ENCODE measurements around the gene CCSAP.
"Not testable (repeated sequence)": the region's sequence is repeated elsewhere in the genome, so short reads cannot be mapped to it uniquely, and the experiment has no call there.

Gene CCSAP

DNA sequence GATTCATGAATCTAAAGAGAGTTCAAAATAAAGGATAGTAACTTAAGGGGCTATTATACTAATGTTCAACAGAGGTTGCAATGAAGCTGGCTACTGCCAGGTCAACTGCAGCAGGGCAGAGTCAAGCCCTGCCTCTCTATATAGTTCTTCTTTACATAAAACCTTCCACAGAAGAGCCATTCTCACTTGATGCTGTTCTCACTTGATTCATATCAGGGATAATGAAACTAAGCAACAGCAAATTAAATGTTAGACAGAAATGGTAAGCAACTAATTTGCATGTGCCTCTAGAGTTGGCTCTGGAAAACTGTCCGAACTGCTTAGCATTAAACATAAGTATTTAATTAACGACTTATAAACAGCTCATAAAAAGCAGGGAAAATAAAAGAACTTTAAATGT lies 17.4 kb downstream of the CCSAP start:
- DNase-seq, result no peak

DNA sequence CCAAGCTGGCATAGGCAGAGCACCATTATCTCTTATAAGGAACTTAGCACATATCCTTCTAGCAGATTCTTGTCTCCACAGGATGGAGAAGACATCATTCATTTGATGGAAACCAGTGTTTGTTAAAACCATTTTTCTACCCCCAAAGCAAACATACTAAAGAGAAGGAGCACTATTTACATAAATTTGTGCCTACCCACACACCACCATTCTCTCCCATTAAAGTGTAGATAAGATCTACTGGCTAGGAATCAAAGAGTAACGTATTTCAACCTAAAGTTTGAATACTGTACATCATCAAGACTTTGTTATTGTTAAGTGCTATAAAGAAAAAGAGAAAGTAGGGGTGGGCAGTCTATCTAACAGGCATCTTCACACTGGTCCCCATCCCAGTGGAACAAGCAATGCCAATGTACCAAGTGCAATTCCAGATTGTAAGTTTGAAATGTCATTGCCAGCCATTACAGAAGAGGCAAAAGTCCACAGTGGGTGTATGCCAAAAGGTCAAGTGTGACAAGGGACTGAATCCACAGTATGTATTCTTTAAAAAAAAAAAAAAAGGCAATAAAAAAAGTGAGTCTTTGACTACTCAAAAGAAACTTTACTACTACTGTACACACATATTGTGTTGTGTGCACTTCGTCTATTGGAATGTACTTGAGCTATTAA lies 18.8 kb downstream of the CCSAP start:
- DNase-seq, result no peak

DNA sequence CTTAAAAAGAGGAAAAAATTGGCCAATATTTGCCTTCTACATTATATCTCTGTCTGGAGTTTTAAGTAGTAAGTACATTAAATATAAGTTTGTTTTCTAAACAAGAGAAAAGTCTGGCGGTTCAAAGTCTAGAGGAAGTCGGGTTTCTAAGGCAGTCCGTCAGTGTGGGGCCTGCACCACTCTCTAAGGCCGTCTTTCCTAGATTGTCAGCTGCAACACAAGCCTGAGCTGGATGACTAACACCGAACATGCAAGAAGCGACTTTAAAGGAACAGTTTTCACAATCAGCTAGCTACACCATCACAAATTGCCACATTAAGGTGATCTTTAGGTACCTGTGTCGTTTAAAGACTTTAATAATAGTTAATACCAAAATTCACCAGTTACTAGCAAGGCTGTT lies 19.6 kb downstream of the CCSAP start:
- DNase-seq, result no peak

DNA sequence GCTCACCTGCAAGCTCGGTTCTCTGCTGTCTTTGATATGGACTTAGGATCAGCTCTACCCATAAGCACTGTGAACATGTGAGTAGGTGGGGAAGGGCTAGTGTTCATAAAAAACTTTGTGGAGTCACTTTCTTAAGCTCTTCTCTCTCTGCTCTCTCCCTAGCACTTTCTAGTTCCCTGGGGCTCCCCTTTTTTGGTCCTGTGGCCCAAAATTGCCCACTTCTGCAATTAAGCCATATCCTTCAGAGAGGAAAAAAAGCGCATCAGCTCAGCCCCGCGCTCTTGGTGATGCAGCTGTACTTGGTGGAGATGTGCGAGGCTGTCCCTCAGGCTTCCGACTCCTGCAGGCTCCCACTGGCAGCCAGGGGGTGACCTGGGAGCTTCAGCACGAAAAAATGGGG lies 23.4 kb downstream of the CCSAP start:
- no peak for DNase-seq

DNA sequence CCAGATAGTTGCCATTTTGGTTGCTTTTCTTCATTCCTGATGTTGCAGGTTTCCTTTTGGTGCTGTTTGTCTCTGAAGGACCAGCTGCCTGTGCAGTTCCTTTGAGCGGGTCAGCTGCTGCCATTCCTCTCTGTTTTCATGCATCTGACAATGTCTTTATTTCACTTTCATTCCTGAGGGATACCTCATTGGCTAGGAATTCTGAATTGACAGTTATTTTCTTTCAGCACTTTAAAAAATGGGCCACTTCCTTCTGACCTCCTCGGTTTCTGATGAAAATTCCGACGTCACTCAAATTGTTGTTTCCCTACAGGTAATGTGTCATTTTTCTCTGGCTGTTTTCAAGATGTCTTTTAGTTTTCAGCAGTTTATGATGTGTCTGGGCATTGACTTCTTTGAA lies 24.8 kb downstream of the CCSAP start:
- no peak for DNase-seq

DNA sequence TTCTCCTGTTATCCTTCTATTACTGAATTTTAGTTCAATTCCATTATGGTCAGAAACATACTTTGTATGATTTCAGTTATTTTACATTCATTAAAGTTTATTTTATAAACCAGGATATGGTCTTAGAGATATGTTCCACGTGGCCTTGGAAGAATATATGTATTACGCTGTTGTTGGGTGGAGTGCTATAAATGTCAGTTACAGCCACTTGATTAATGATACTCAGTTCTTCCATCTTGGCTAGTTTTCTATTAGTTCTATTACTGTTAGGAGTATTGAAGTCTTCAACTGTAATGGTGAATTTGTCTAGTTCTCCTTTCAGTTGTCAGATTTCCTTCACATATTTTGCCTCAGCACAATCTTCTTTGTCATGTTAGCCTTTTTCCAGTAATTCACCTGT lies 26.7 kb downstream of the CCSAP start:
- no peak for DNase-seq

DNA sequence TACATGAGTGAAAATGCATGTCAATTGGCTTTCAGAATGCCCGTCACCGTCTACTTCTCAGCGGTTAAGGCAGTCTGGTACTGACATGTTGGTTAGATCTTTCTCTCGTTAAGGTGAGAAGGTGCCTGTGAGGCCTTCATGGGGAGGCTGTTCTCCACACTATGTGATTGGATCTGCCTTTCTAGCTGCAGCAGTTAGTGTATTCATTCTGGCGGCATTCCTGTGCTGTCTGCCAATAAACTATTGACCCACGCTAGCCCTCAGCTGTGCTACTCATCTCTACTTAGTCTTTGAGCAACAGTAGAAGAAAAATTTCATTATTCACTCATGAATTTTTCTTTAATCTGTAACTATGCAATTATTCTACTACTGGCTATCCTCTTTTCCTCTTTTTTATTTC lies 32.0 kb downstream of the CCSAP start:
- no peak for DNase-seq

DNA sequence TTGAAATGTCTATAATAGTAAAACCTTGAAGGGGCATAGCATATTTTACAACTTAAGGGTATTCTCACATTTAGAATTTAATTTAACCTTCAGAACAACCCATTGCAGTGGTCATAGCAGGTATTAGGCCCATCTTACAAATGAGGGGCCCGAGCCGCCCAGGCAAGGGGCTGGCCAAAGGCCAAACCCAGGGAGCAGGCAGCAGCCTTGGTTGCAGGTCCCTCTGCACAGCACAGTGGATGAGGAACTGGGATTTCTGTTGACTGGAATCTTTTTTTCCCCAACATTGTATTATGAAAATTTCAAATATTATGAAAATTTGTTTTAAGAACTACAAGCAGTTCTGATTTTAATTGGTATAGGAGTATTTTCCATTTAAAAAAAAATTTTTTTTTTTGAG lies 33.2 kb downstream of the CCSAP start:
- DNase-seq, result no peak

DNA sequence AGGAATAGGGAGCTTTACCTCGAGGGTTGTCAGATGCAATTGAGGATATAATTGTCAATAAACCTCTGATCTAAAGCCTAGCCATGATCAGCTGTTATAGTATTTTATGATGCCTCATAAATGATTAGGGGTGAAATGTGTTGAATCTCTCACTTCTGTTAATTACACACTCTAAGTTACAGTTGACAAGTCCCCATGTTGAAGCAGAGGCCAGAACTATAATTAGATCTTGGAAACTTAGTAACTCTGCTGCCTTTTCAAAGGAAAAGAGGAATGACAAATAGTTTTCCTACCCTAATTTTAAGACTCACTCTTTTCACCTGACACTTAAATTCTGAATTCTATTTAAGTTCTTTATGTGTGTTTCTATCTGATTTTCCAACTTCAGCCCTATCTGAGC lies 33.8 kb downstream of the CCSAP start:
- no peak for DNase-seq

DNA sequence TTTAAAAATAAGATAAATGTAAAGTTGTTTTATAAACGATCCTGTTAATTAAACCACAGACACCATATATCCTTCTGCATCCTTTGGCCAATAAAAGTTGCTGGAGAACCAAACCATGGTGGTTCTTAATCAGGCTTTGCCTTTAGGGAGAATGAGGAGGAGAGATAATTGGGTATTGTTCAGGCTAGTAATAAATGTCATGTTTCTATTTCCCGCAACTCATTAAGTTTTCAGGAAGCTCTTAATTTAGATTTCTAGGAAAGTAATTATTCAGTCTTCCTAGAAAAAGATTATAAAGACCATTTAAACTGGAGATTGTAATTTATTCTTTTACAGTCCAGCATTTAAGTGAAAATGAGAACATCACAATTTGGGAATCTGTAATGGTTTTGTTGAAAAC lies 37.5 kb downstream of the CCSAP start:
- DNase-seq, result no peak

DNA sequence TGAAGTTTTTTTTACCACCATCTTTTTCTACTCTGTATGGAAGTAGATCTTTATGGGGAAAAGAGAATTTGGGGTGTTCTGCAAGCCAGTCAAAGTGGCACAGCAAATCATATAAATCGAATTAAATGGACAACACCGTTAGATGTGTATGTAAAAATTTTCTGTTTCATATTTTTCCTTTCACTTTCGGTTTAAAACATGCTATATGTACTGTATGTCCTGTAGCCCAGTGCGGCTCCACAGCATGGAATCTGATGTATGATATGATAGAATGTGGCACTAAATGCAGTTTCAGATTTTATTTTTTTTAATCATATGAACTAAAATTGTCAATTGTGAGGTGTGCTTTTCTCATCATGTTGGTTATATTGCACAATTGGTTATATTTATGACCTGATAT lies 39.0 kb downstream of the CCSAP start:
- no peak for DNase-seq

DNA sequence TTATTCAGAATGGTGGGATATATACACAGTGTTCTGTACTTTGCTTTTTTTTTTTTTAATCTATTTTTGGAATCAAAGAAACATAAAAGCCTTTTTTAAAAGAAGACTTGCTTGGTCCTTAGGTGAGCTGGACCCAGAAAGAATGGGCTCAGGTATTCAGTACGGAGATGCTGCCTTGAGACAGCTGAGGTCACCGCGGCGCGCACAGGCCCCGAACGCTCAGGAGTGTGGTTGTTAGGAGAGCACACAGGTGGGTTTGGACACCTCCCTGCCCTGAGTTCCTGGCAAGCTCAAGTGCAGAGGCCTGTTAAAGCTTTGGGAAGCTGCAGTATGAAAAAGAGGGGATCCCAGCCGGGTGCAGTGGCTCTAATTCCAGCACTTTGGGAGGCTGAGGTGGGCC lies 40.1 kb downstream of the CCSAP start:
- no peak for DNase-seq

DNA sequence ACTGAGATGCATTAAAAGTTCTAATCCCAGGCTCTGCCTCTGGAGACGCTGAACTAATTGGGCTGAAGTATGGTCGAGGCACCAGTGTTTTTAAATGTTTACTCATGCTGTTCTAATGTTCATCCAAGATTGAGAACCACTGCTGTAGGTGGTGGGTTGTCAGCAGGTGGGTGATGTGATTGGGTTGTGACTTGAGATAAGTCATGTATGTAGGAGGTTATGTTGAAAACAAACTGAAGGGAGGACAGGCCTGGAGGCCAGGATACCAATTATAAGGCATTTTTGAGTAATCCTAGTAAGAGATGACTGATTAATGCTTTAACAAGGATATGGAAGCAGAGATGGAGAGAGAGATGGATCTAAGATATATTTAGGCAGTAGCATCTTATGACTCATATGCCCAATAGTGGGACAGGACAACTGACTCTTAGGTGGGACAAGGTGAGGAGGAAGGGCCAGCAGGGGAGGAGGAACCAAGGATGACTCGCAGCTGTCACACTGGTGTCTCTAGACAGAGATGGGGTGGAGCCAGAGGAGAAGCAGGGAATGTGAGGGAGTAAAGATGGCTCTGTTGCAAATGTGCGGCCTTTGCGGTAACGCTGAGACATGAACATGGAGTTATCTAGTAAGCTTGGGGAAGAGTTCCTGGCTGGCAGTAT lies 42.6 kb downstream of the CCSAP start:
- no peak for DNase-seq

DNA sequence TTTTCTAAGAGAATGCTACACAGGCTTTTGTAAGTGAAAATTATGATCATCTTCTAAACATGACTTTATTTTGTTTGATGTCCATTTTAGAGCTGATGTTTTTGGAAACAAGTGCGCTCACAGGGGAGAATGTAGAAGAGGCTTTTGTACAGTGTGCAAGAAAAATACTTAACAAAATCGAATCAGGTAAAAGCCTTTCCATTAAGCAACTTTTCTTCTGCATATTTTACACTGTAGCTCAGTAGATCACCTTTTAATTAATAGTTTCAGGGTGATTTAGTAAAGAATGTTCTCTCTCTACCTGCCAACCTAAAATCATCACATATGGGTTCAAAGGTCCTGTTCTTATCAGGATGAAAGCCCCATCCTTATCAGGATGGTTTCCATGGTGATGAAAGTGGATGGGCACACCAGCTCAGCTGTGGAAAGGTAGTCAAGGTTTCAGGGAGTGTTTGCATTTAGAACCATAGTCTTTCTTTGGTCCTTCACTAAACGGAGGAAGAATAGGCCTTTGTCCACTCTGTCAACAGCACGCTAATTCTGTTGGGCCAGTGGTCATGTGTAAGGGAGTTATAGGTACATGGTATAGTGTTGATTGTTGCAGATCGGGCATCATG lies 43.9 kb downstream of the CCSAP start:
- no peak for DNase-seq

DNA sequence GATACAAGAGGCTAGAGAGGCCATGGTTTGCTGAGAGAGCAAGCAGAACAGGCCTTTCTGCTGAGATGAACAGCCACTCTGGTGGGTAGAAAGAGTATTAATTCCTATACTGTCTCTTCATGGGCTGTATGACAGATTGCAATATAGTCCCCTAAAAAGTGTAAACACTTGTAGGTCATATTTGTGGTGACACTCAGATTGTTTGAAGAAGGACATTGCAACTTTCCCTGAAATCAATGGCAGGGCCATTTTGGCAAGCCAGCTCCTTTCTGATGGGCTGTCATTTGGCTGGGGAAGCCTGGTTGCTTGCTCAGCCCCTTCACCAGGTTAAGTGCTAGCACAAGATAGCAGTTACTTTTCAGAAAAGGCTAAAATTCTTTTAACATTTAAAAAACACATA lies 44.4 kb downstream of the CCSAP start:
- no peak for DNase-seq

DNA sequence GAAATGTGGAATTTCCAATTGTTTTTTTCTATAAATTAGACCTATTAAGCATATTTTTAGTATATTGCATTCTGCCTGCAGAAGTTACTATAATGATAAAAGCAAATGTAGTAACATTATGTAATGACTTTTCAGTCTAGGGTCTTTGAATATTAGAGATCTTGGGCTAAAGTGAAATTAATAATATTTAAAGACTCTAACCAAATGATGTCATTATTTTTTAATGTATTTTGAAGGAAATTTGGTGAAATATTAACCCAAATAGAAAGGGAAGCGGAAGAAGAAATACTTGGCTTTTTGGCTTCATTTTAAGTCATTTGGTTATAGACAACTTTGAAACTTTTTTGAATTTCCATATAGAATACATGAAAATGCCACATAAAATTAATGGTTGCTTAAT lies 45.1 kb downstream of the CCSAP start:
- no peak for DNase-seq

DNA sequence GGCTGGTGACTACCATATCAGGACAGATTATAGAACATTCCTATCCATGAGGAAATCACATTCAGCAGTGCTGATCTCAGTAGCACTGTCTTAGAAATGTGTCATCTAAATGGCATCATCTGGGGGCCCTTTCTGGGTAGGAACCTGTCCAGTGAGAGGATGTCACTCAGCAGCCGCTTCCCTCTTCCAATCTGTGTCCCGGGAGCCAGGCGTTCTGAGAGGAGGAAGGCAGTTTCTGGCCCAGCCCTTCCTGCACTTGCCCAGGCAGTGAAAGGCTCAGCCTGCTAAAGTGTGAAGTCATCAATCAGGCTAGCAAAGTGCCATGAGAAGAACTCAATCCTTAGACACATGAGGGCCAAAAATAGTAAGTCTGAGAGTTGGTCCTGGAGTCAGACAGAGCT lies 46.3 kb downstream of the CCSAP start:
- no peak for DNase-seq

DNA sequence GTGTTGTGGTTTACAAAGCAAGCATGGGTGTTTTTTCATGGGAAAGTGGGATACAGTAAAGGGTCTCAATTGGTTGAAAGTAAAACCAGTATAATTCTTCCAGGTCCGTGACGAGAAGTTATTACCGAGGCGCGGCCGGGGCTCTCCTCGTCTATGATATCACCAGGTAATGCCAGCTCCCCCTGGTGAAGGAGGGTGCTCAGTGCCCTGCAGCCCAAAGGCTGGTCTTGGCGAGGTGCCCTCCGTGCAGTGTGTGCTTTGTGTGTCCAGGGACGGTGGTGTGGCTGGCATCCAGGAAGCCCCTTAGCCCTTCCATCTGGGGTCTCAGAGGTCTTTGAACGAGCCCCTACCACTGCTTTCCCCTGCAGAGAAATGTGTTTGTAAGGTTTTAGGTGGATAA lies 47.1 kb downstream of the CCSAP start:
- no peak for DNase-seq

DNA sequence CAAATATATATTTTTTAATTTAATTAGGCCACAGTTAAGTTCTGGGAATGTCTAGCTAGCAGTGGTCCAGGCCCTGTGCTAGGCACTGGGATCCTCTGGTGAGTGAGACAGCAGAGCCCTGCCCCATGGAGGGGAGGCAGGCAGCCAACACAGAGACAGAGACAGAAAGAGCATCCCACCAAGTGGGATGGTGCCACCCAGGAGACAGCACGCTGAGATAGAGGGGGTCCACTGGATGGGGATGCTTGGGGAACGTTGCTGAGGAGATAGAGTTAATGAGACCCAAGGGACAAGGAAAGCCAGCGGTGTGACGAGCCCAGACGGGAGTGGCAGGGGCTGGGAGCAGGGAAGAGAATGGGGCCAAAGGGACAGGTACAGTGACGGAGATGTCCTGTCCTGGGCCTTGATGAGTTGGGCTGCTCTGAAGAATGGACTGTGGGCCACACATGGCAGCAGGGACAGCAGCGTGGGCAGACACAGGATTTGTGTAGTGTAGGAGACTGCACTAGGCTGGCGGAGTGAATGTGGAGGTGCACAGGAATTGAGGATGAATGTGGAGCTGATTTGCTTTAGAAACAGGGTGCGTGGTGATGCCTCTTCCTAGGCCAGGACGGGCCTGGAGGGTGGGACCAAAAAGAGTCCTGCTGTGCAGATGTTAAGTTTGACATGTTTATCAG lies 49.2 kb downstream of the CCSAP start:
- no peak for DNase-seq

DNA sequence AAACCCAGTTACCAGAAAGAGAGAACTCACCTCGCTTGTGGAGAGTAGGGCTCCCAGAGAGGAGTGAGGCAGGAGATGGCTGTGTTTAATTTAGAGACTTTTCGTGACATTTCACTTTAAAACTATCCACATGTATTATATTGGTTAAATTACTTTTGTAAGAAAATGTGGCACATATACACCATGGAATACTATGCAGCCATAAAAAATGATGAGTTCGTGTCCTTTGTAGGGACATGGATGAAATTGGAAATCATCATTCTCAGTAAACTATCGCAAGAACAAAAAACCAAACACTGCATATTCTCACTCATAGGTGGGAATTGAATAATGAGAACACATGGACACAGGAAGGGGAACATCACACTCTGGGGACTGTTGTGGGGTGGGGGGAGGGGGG lies 51.2 kb downstream of the CCSAP start:
- DNase-seq, result not testable (repeated sequence)

DNA sequence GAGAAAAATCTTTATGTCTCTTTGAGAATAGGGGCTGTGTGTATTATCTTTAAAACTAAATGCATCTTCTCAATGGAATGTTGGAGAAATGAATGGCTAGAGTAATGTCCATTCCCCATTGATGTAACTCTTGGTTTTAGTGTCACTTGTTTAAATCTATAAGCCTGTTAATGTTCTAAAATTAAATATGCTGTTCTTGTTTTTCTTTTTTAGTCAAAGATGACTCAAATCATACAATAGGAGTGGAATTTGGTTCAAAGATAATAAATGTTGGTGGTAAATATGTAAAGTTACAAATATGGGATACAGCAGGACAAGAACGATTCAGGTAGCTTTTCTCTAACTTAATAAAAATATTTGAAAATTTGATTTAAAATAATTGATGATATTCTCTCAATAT lies 54.3 kb downstream of the CCSAP start:
- no peak for DNase-seq

DNA sequence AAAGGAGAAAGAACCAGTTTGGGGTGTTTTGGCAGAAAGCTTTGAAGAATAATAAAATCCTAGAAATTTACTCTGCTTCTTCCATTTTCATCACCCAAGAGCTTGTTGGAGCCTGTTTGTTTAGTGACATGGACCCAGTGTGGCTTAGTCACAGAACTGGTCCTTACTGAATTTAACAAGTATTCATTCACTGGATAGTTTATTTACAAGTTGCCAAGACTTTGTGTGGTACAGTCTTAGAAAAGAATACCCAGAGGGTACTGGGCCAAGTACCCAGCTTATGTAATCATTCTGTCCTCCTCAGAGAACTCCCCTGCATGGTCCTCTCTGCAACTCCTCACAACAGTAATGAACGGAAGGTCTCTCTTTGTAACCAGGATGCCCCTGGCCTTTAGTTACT lies 55.6 kb downstream of the CCSAP start:
- DNase-seq, result no peak

DNA sequence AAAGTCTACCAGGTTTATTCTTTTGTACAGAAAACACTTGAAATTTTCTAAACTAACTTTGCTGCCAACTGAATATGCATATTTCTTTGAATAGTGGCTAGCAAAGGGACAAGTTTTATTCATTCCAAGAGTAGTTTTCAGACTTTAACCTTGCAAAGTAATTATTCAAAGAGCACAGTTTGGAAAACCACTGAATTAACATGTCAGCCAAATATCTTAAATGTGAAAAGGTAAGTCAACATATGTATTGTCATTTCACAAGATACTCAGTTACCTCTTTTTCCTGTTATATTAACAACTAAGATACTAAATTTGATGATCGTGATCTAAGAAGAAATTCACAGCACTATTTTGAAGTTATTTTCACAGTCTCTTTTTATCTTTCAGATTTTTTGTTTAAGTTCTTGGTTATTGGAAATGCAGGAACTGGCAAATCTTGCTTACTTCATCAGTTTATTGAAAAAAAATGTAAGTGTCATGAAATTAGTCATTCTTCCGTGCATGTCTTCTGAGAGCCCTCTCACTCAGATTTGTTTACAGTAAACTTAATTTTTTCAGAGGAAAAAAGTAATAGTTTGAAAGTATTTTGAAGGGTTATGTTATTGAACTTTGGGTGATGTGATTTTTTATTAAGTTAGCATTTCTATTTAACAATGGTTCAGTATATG lies 56.6 kb downstream of the CCSAP start:
- DNase-seq, result no peak

DNA sequence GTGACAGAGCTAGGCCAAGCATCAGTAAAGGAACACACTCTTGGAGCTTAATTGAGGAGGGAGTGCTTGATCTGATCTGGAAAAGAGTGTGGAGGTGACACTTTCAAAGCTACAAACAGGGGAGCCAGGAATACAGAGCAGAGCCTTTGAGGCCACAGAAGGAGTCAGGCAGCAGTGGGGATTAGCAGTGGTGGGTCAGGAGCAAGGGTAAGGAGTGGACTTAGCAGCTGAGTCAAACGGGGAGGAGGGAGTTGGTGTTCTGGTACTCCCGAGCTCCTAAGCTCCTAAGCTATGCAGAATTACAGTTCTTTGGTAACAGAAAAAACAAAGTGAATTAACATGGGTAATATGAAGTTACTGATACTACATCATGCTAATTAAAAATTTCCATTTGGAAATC lies 57.4 kb downstream of the CCSAP start:
- no peak for DNase-seq

Measured in stimulated activated CD4-positive, alpha-beta T cell treated with anti-CD3 and anti-CD28 coated beads, Interleukin-4, amount 100 ng/mL, for 24 hours (primary cell).